ENCODE results near the gene MROH8.

MROH8 gene

DNA sequence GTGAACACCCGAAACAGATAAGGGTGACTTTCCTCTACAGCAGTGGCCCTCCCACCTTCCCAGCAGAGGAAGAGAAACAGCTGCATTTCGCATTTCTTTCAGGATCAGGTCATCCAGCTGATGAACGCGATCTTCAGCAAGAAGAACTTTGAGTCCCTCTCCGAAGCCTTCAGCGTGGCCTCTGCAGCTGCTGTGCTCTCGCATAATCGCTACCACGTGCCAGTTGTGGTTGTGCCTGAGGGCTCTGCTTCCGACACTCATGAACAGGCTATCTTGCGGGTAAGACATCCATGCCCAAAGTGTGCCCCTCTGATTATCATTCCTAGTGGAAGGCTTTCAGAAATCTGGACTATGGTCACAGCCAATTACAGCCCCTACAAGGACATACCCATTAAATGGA lies 27.8 kb upstream of the MROH8 start:
- no peak overlapping the region for H3K4me3 ChIP-seq (ENCODE audit: low read length)
- no peak for DNase-seq (ENCODE audit: low read depth)
- TF ChIP-seq, protein P1, sequence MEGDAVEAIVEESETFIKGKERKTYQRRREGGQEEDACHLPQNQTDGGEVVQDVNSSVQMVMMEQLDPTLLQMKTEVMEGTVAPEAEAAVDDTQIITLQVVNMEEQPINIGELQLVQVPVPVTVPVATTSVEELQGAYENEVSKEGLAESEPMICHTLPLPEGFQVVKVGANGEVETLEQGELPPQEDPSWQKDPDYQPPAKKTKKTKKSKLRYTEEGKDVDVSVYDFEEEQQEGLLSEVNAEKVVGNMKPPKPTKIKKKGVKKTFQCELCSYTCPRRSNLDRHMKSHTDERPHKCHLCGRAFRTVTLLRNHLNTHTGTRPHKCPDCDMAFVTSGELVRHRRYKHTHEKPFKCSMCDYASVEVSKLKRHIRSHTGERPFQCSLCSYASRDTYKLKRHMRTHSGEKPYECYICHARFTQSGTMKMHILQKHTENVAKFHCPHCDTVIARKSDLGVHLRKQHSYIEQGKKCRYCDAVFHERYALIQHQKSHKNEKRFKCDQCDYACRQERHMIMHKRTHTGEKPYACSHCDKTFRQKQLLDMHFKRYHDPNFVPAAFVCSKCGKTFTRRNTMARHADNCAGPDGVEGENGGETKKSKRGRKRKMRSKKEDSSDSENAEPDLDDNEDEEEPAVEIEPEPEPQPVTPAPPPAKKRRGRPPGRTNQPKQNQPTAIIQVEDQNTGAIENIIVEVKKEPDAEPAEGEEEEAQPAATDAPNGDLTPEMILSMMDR (conservative IDR thresholded peaks at IDR 0.05; ENCODE audit: low read depth, low read length): no peak

DNA sequence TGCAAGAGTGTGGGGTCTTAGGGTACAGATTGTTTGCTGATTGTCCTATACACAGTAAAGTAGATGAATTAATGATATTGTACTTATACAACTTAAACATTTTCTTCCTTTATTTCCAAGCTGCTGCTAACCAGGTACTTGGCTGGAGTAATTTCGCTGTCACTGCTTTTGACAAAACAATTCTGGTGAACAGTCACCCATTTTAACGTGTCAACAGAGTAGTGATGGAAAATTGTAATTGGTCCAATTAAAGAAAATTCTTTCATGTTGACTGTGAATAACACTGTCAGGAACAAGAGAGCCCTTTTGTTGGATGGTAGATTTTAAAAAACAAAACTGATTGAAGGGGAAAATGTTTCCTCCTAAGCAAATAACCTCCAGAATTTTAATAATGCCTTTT lies 26.4 kb upstream of the MROH8 start:
- TF ChIP-seq, protein P1 (conservative IDR thresholded peaks at IDR 0.05; ENCODE audit: low read depth, low read length): no peak
- no peak overlapping the region for H3K4me3 ChIP-seq (ENCODE audit: low read length)
- no peak for DNase-seq (ENCODE audit: low read depth)

DNA sequence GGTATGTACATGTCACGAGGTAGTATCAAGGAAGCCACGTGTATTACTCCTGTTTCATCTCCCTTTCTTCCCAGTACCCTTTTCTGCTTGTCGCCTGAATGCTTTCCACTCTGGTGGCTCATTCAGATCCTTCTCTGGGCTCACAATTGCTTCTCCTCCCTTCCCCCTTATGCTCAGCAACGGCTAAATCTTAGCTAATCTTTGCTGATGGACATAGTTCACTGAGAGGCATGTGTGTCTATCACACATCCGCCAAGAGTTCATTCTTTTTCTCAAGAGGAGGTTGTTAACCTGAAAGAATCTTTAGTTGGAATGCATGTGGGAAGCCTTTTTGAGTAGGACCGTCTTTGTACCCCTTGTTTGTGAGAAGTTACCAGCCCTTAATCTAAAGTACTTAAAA lies 25.8 kb upstream of the MROH8 start:
- TF ChIP-seq, protein P1 (conservative IDR thresholded peaks at IDR 0.05; ENCODE audit: low read depth, low read length): no peak
- DNase-seq (ENCODE audit: low read depth): no peak
- H3K4me3 ChIP-seq (ENCODE audit: low read length): no peak overlapping the region

DNA sequence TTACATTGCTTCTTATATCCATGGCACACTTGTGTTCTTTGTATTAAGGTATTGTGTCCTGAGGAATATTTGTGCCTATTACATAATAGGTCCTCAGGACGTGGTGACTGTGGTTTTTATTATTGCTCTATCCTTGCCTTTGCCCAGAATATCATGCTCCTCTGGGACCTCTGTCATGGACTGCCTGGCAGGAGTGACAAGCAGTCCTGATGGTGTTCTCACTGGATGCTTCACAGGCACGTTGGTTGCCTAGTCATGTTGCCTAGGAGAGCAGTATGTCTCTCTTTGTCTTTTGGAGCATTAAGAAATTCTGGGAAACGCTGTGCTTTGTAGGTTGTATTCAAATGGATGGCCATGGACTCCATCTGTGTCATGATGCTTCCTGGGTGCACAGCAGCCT lies 24.7 kb upstream of the MROH8 start:
- no peak for DNase-seq (ENCODE audit: low read depth)
- TF ChIP-seq, protein P1 (conservative IDR thresholded peaks at IDR 0.05; ENCODE audit: low read depth, low read length): no peak
- no peak overlapping the region for H3K4me3 ChIP-seq (ENCODE audit: low read length)

DNA sequence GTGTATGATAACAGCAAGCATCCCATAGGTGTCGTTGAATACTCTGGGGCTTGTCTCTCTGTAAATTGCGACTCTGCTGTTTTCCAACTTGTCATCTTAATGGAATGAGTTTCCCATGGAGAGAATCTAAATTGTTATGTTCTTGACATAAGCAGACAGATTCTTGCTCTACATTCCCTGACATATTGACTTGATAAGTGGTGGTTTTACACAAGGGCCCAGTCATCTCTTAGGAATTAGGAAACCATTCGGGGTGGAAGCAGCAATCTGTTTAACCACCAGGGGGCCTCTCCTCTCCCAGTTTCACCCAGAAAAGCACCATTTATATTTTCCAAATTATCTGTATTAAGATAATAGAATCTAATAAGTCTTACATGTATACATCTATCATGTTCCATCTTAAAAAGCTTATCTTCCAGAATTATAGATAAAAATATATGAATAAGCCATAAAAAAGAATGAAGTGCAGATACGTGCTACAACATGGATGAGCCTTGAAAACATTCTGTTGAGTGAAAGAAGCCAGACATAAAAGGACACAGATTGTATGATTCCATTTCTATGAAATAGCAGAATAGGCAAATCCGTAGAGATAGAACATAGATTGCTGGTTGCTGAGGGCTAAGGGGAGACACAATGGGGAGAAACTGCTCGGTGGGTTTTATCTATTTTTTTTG lies 23.1 kb upstream of the MROH8 start:
- H3K4me3 ChIP-seq (ENCODE audit: low read length): no peak overlapping the region
- TF ChIP-seq, protein P1 (conservative IDR thresholded peaks at IDR 0.05; ENCODE audit: low read depth, low read length): peak; percentile 92
- DNase-seq (ENCODE audit: low read depth): peak; percentile 68

DNA sequence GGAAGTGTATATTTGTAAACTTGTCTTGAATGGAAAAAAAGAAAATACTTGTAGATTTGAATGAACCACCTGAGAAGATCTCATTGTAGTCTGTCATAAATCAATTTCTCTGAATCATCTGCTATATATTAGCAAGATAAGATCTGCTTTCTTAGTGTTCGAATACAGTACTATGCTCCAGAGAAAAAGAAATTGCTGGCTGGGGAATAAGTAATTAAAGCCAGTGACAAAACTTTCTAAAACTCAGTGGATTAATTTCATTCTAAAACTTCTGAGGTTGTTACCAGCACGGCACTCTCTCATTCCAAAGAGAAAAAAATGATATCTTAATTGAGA lies 22.4 kb upstream of the MROH8 start:
- no peak for DNase-seq (ENCODE audit: low read depth)
- no peak overlapping the region for H3K4me3 ChIP-seq (ENCODE audit: low read length)
- TF ChIP-seq, protein P1 (conservative IDR thresholded peaks at IDR 0.05; ENCODE audit: low read depth, low read length): no peak
